Measurements from ENCODE around the gene PALM. TPM values are rescaled to one million over a fixed set of nuclear protein-coding genes. Genes with fewer than 3 reads are reported as not detected.
A peak's percentile ranks its signal among the peaks of the same experiment; 100 is the strongest.

The PALM gene
- total and polyA plus RNA-seq, 9 of the 15 experiments (the other 6 are each of a cell fraction or from before 2014, with no cell fraction given) = 0.04 to 6.6 (median 1.7) TPM

DNA sequence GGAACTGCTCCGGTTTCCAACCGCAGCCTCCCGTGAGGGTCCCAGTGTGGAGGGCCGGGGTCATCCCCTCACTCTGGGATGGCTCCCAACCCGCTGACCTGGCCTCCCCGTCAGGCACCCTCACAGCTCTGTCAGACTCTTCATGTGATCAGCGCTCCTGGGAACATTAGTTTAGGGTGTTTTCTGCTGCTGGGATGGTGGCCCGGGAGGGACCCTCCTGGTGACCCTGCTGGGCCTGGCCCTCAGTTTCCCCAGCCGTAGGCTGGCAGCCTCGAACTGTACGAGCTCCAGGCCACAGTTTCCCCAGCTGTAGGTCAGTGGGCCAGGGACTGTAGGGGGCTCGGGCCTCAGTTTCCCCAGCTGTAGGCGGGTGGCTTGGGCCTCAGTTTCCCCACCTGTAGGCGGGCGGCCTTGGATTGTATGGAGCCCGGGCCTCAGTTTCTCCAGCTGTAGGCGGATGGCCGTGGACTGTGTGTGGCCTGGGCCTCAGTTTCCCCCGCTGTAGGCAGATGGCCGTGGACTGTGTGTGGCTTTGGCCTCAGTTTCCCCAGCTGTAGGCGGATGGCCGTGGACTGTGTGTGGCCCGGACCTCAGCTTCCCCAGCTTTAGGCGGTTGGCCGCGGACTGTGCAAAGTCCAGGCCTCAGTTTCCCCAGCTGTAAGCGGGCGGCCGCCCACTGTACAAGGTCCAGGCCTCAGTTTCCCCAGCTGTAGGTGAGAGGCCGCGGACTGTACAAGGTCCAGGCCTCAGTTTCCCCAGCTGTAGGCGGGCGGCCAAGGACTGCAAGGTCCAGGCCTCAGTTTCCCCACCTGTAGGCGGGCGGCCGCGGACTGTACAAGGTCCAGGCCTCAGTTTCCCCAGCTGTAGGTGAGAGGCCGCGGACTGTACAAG is 87.2 kb downstream of the PALM start (continued):
- TF ChIP-seq, protein P1, sequence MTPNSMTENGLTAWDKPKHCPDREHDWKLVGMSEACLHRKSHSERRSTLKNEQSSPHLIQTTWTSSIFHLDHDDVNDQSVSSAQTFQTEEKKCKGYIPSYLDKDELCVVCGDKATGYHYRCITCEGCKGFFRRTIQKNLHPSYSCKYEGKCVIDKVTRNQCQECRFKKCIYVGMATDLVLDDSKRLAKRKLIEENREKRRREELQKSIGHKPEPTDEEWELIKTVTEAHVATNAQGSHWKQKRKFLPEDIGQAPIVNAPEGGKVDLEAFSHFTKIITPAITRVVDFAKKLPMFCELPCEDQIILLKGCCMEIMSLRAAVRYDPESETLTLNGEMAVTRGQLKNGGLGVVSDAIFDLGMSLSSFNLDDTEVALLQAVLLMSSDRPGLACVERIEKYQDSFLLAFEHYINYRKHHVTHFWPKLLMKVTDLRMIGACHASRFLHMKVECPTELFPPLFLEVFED (CRISPR knock-in tag; conservative IDR thresholded peaks at IDR 0.05) = no peak
- TF ChIP-seq ZZZ3 (IDR thresholded peaks at IDR 0.05) = no peak
- no peak for TF ChIP-seq NFXL1 (CRISPR knock-in tag; IDR thresholded peaks at IDR 0.05)
- TF ChIP-seq, protein P2, sequence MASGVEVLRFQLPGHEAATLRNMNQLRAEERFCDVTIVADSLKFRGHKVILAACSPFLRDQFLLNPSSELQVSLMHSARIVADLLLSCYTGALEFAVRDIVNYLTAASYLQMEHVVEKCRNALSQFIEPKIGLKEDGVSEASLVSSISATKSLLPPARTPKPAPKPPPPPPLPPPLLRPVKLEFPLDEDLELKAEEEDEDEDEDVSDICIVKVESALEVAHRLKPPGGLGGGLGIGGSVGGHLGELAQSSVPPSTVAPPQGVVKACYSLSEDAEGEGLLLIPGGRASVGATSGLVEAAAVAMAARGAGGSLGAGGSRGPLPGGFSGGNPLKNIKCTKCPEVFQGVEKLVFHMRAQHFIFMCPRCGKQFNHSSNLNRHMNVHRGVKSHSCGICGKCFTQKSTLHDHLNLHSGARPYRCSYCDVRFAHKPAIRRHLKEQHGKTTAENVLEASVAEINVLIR (CRISPR knock-in tag; IDR thresholded peaks at IDR 0.05) = no peak
- TF ChIP-seq KDM5B (IDR thresholded peaks at IDR 0.05; ENCODE audit: insufficient replicate concordance, low read depth, low read length) = no peak
- no peak for TF ChIP-seq MAFF (IDR thresholded peaks at IDR 0.05; ENCODE audit: low read length)
- no peak for TF ChIP-seq FOSL1 (tag; conservative IDR thresholded peaks at IDR 0.05)
- no peak for TF ChIP-seq CREB1 (IDR thresholded peaks at IDR 0.05)
- no peak for TF ChIP-seq CREB1 (CRISPR knock-in tag; IDR thresholded peaks at IDR 0.05)
- TF ChIP-seq, protein P3, sequence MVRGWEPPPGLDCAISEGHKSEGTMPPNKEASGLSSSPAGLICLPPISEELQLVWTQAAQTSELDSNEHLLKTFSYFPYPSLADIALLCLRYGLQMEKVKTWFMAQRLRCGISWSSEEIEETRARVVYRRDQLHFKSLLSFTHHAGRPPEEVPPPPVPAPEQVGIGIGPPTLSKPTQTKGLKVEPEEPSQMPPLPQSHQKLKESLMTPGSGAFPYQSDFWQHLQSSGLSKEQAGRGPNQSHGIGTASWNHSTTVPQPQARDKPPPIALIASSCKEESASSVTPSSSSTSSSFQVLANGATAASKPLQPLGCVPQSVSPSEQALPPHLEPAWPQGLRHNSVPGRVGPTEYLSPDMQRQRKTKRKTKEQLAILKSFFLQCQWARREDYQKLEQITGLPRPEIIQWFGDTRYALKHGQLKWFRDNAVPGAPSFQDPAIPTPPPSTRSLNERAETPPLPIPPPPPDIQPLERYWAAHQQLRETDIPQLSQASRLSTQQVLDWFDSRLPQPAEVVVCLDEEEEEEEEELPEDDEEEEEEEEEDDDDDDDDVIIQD (CRISPR knock-in tag; IDR thresholded peaks at IDR 0.05) = no peak
- TF ChIP-seq RNF2 (IDR thresholded peaks at IDR 0.05) = no peak
- TF ChIP-seq SIN3B (IDR thresholded peaks at IDR 0.05; ENCODE audit: low read depth) = no peak
- no peak for TF ChIP-seq ZNF311 (CRISPR knock-in tag; IDR thresholded peaks at IDR 0.05)
- no peak for TF ChIP-seq CHCHD3 (CRISPR knock-in tag; IDR thresholded peaks at IDR 0.05)
- TF ChIP-seq TCFL5 (CRISPR knock-in tag; conservative IDR thresholded peaks at IDR 0.05) = no peak
- TF ChIP-seq, protein P4, sequence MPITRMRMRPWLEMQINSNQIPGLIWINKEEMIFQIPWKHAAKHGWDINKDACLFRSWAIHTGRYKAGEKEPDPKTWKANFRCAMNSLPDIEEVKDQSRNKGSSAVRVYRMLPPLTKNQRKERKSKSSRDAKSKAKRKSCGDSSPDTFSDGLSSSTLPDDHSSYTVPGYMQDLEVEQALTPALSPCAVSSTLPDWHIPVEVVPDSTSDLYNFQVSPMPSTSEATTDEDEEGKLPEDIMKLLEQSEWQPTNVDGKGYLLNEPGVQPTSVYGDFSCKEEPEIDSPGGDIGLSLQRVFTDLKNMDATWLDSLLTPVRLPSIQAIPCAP (CRISPR knock-in tag; IDR thresholded peaks at IDR 0.05; ENCODE audit: borderline replicate concordance) = no peak
- TF ChIP-seq ZNF583 (CRISPR knock-in tag; IDR thresholded peaks at IDR 0.05) = no peak
- peak; percentile 47; the same call in 1 of the 2 replicates for TF ChIP-seq ZBTB7A (IDR thresholded peaks at IDR 0.05; ENCODE audit: borderline replicate concordance, control insufficient read depth, low read depth, low read length)
- TF ChIP-seq, protein P5, sequence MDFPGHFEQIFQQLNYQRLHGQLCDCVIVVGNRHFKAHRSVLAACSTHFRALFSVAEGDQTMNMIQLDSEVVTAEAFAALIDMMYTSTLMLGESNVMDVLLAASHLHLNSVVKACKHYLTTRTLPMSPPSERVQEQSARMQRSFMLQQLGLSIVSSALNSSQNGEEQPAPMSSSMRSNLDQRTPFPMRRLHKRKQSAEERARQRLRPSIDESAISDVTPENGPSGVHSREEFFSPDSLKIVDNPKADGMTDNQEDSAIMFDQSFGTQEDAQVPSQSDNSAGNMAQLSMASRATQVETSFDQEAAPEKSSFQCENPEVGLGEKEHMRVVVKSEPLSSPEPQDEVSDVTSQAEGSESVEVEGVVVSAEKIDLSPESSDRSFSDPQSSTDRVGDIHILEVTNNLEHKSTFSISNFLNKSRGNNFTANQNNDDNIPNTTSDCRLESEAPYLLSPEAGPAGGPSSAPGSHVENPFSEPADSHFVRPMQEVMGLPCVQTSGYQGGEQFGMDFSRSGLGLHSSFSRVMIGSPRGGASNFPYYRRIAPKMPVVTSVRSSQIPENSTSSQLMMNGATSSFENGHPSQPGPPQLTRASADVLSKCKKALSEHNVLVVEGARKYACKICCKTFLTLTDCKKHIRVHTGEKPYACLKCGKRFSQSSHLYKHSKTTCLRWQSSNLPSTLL (IDR thresholded peaks at IDR 0.05) = no peak
- TF ChIP-seq PML (IDR thresholded peaks at IDR 0.05; ENCODE audit: low read length) = no peak
- TF ChIP-seq SP1 (CRISPR knock-in tag; IDR thresholded peaks at IDR 0.05) = 0 out of 2 replicates have a peak, but pooled peaks have one; percentile 25

All from K562 (cell line).